ENCODE results near the gene SLC35G3. TPM values are rescaled to one million over a fixed set of nuclear protein-coding genes. Genes with fewer than 3 reads are reported as not detected.
"Not testable (repeated sequence)": the region's sequence is repeated elsewhere in the genome, so short reads cannot be mapped to it uniquely, and the experiment has no call there.

Gene SLC35G3
- total and polyA plus RNA-seq, 4 experiments from 2014 or later: 0.09 TPM; not detected in 3

DNA sequence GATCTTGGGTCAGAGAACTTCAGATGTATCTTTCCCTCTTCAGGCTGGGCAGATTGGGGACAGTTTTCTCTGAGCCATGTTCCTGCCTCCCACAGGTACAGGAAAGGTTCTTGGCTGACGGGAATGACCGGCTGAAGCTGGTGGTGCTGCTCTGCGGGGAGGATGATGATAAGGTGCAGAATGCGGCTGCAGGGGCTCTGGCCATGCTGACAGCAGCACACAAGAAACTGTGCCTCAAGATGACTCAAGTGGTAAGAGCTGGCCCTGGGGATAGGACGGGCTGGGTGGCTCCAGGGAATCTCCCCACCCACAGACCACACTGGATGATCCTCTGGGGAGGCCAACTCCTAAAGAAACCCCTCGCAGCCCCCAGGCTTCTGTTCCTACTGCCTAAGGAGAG is 10.9 kb downstream of the SLC35G3 start:
- Mint-ChIP-seq H3K27ac (peak overlapping the region in 2 of 7 donors; percentile 18 to 19), H3K4me1 (peaks cover 35 to 73% (median 44%) of the 10 kb centered on the region in 4 donors), H3K9me3 (peaks cover 0 to 2% (median 0%) of the 10 kb centered on the region in 8 donors), H3K36me3 (no peaks in the 10 kb centered on the region), H3K27me3 (no peaks in the 10 kb centered on the region), H3K4me3 (no peak overlapping the region)
- ChIA-PET POLR2A (ENCODE audit: partially characterized antibody) (interaction anchor here (0.9 to 18.0 kb wide), 4 partner anchors 10 to 304 kb away, joined by 3 to 217 read pairs (median 16); partner anchors contain the start of gene SLFN5), CTCF (ENCODE audit: partially characterized antibody) (interaction anchor here (1.1 kb wide), 1 partner anchor 29 kb away, joined by 4 read pairs; no protein-coding TSS in a partner anchor)
- no peak for DNase-seq
- no peaks in the 10 kb centered on the region for H3K9me3 ChIP-seq (ENCODE audit: control insufficient read depth in 1 of 2, low read length in 2 of 2)
- H3K4me3 ChIP-seq (ENCODE audit: low read length in 2 of 2): no peak overlapping the region
- H3K27me3 ChIP-seq (ENCODE audit: insufficient read depth, low read length): no peaks in the 10 kb centered on the region
- H3K27ac ChIP-seq (ENCODE audit: low read depth, low read length): no peak overlapping the region
- no peaks in the 10 kb centered on the region for H3K36me3 ChIP-seq (ENCODE audit: insufficient read depth, low read length)
- intact Hi-C loops (cut with micrococcal nuclease): no loop called here
- H3K4me1 ChIP-seq (ENCODE audit: insufficient read depth, low read length): peaks cover 43% of the 10 kb centered on the region

DNA sequence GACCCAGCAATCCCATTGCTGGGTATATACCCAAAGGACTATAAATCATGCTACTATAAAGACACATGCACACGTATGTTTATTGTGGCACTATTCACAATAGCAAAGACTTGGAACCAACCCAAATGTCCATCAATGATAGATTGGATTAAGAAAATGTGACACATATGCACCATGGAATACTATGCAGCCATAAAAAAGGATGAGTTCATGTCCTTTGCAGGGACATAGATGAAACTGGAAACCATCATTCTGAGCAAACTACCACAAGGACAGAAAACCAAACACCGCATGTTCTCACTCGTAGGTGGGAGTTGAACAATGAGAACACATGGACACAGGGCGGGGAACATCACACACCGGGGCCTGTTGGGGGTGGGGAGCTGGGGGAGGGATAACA is 14.8 kb downstream of the SLC35G3 start:
- peaks cover 43 to 76% (median 57%) of the 10 kb centered on the region in 4 donors for H3K4me1 Mint-ChIP-seq
- CTCF ChIA-PET (ENCODE audit: partially characterized antibody): not testable (repeated sequence)

DNA sequence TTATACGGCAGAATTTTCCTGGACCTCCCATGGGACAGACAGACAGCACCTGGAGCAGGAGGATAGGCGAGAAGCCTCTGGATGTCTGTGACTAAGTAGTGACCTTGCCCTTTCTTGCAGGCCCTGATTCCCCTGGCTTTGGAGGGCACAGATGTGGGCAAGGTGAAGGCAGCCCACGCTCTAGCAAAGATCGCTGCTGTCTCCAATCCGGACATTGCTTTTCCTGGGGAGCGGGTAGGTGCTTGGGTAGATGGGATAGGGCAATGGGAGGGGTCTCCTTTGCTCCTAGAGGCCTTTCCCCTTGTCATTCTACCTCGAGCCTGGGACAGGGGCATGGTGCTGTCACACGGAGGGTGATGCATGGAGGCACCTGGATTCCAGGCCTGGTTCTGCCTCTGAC is 17.3 kb downstream of the SLC35G3 start:
- H3K27ac ChIP-seq (ENCODE audit: low read depth, low read length): no peak overlapping the region
- CTCF ChIA-PET (ENCODE audit: partially characterized antibody): interaction anchor here (0.7 to 1.6 kb wide), 2 partner anchors 36 to 311 kb away, joined by 3 to 6 read pairs; no protein-coding TSS in a partner anchor
- H3K27me3 ChIP-seq (ENCODE audit: insufficient read depth, low read length): no peaks in the 10 kb centered on the region
- no peaks in the 10 kb centered on the region for H3K27me3 Mint-ChIP-seq
- H3K36me3 ChIP-seq (ENCODE audit: insufficient read depth, low read length): no peaks in the 10 kb centered on the region
- peak overlapping the region; percentile 90 to 99 (median 93) for H3K27ac Mint-ChIP-seq
- no peak for DNase-seq
- H3K9me3 Mint-ChIP-seq: peaks cover 0 to 9% (median 0%) of the 10 kb centered on the region in 8 donors
- intact Hi-C loops (cut with micrococcal nuclease): loop anchor here (2.0 kb wide), 2 partner anchors 38 to 66 kb away; partner anchors contain the start of gene SLFN5
- H3K9me3 ChIP-seq (ENCODE audit: control insufficient read depth in 1 of 2, low read length in 2 of 2): no peaks in the 10 kb centered on the region
- H3K4me3 ChIP-seq (ENCODE audit: low read length in 2 of 2): no peak overlapping the region
- H3K4me3 Mint-ChIP-seq: peak overlapping the region in 6 of 8 donors; percentile 32 to 84 (median 81)
- H3K4me1 Mint-ChIP-seq: peaks cover 49 to 77% (median 63%) of the 10 kb centered on the region in 4 donors
- peaks cover 0 to 2% of the 10 kb centered on the region in 2 donors for H3K36me3 Mint-ChIP-seq
- peaks cover 61% of the 10 kb centered on the region for H3K4me1 ChIP-seq (ENCODE audit: insufficient read depth, low read length)
- POLR2A ChIA-PET (ENCODE audit: partially characterized antibody): interaction anchor here (1.2 to 18.0 kb wide), 4 partner anchors 9 to 360 kb away, joined by 3 to 217 read pairs (median 30); partner anchors contain the start of genes SLFN12L and SLFN5

More for the DNA sequence above, 14.8 kb downstream of the SLC35G3 start:
- H3K9me3 Mint-ChIP-seq; H3K36me3 Mint-ChIP-seq; H3K27me3 ChIP-seq (ENCODE audit: insufficient read depth, low read length); H3K4me3 ChIP-seq (ENCODE audit: low read length in 2 of 2); H3K27me3 Mint-ChIP-seq; DNase-seq; H3K27ac ChIP-seq (ENCODE audit: low read depth, low read length); H3K36me3 ChIP-seq (ENCODE audit: insufficient read depth, low read length); H3K9me3 ChIP-seq (ENCODE audit: control insufficient read depth in 1 of 2, low read length in 2 of 2); intact Hi-C loops (cut with micrococcal nuclease): not testable (repeated sequence)
- H3K4me3 Mint-ChIP-seq: peak overlapping the region in 2 of 8 donors; percentile 21 to 47
- peaks cover 57% of the 10 kb centered on the region for H3K4me1 ChIP-seq (ENCODE audit: insufficient read depth, low read length)
- POLR2A ChIA-PET (ENCODE audit: partially characterized antibody): interaction anchor here (1.8 to 18.0 kb wide), 4 partner anchors 9 to 308 kb away, joined by 5 to 217 read pairs (median 27); partner anchors contain the start of gene SLFN5
- H3K27ac Mint-ChIP-seq: peak overlapping the region in 4 of 7 donors; percentile 46 to 77 (median 61)

DNA sequence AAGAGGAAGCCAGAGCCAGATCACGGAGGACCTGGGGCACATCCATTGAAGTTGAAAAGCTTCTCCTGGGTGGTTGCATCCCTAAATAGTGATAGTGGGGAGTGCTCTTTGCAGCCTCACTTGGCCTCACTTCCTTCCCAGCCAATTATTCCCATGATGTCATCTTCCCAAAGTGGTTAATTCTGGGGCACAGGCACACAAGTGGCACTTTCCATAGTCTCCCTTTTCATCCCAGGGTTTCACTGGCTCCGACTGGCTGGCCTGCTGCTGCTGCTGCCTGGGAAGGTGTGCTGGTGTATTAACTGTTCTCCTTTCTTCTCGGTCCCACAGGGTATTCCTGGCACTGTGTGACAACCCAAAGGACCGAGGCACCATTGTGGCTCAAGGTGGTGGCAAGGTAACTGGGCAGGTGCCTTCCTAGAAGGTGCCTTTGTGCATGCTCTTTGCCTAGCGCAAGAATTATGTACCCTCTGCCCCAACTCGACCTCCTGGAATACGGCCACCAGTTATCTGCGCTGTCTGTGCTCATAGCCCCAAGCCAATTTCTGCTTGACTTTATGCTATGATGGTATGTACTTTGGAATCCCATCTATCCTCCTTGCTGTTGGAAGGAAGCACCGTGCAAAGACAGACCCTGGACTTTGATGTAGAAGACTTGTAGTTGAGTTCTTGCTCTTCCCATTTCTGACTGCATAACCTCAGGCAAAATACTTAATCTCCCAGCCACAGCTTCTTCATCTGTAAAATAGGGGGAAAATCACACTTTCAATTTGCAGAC is 18.4 kb downstream of the SLC35G3 start:
- POLR2A ChIA-PET (ENCODE audit: partially characterized antibody): interaction anchor here (0.6 to 18.0 kb wide), 8 partner anchors 38 to 411 kb away, joined by 3 to 217 read pairs (median 6); partner anchors contain the start of genes AP2B1 and SLFN5
- no peak overlapping the region for H3K27ac ChIP-seq (ENCODE audit: low read depth, low read length)
- Mint-ChIP-seq H3K4me1 (peaks cover 56 to 88% (median 70%) of the 10 kb centered on the region in 4 donors), H3K9me3 (peaks cover 0 to 9% (median 0%) of the 10 kb centered on the region in 8 donors), H3K4me3 (peak overlapping the region in 3 of 8 donors; percentile 18 to 49 (median 47)), H3K36me3 (peaks cover 0 to 2% of the 10 kb centered on the region in 2 donors), H3K27me3 (no peaks in the 10 kb centered on the region), H3K27ac (peak overlapping the region; percentile 19 to 95 (median 93))
- no peak for DNase-seq
- intact Hi-C loops (cut with micrococcal nuclease): loop anchor here (2.0 kb wide), 2 partner anchors 39 to 67 kb away; partner anchors contain the start of gene SLFN5
- peaks cover 71% of the 10 kb centered on the region for H3K4me1 ChIP-seq (ENCODE audit: insufficient read depth, low read length)
- H3K27me3 ChIP-seq (ENCODE audit: insufficient read depth, low read length): no peaks in the 10 kb centered on the region
- H3K36me3 ChIP-seq (ENCODE audit: insufficient read depth, low read length): no peaks in the 10 kb centered on the region
- CTCF ChIA-PET (ENCODE audit: partially characterized antibody): interaction anchor here (0.7 to 1.3 kb wide), 4 partner anchors 39 to 312 kb away, joined by 3 to 5 read pairs (median 3); no protein-coding TSS in a partner anchor
- H3K9me3 ChIP-seq (ENCODE audit: control insufficient read depth in 1 of 2, low read length in 2 of 2): no peaks in the 10 kb centered on the region
- no peak overlapping the region for H3K4me3 ChIP-seq (ENCODE audit: low read length in 2 of 2)

DNA sequence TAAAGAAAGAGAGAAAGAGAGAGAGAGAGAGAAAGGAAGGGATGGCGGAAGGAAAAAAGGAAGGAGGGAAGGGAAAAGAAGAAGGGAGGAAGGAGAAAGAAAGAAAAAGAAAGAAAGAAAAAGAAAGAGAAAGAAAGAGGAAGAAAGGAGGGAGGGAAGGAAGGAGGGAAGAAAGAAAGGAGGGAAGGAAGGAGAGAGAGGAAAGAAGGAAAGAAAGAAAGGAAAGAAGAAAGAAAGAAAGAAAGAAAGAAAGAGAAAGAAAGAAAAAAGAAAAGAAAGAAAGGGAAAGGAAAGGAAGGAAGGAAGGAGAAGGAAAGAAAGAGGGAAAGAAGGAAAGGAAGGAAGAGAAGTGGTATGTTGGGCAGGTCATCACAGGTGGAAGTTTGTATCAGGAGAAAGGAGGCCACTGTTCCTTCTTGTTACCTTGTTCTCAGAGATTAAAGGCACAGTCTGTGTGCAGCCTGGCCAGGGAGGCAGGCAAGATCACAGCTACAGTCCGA is 19.3 kb downstream of the SLC35G3 start:
- Histone ChIP-seq H3K4me1 (ENCODE audit: insufficient read depth, low read length) (peaks cover 66% of the 10 kb centered on the region), H3K36me3 (ENCODE audit: insufficient read depth, low read length) (no peaks in the 10 kb centered on the region), H3K27ac (ENCODE audit: low read depth, low read length) (no peak overlapping the region), H3K27me3 (ENCODE audit: insufficient read depth, low read length) (no peaks in the 10 kb centered on the region), H3K4me3 (ENCODE audit: low read length in 2 of 2) (no peak overlapping the region), H3K9me3 (ENCODE audit: control insufficient read depth in 1 of 2, low read length in 2 of 2) (no peaks in the 10 kb centered on the region)
- H3K27ac Mint-ChIP-seq: peak overlapping the region in 6 of 7 donors; percentile 35 to 83 (median 70)
- H3K9me3 Mint-ChIP-seq: peaks cover 0 to 9% (median 0%) of the 10 kb centered on the region in 8 donors
- CTCF ChIA-PET (ENCODE audit: partially characterized antibody): interaction anchor here (0.8 to 1.3 kb wide), 5 partner anchors 39 to 364 kb away, joined by 3 to 6 read pairs (median 4); no protein-coding TSS in a partner anchor
- POLR2A ChIA-PET (ENCODE audit: partially characterized antibody): interaction anchor here (0.7 to 18.0 kb wide), 9 partner anchors 39 to 363 kb away, joined by 3 to 217 read pairs (median 3); partner anchors contain the start of gene SLFN5
- H3K36me3 Mint-ChIP-seq: peaks cover 0 to 2% of the 10 kb centered on the region in 2 donors
- intact Hi-C loops (cut with micrococcal nuclease): no loop called here
- H3K4me1 Mint-ChIP-seq: peaks cover 52 to 81% (median 65%) of the 10 kb centered on the region in 4 donors
- DNase-seq: no peak
- H3K4me3 Mint-ChIP-seq: peak overlapping the region in 2 of 8 donors; percentile 1 to 10
- no peaks in the 10 kb centered on the region for H3K27me3 Mint-ChIP-seq

DNA sequence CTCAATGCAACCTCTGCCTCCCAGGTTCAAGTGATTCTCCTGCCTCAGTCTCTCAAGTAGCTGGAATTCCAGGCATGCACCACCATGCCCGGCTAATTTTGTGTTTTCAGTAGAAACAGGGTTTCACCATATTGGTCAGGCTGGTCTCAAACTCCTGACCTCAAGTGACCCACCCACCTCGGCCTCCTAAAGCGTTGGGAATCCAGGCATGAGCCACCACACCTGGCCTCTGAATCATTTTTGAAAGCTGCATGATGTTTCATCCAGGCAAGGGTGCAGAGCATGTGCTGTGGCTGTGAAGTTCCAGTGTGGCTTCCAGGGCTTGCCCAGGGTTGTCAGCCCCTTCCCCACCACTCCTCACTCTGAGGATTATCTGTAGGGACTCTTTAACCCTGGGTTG is 21.9 kb downstream of the SLC35G3 start:
- H3K9me3 ChIP-seq (ENCODE audit: control insufficient read depth in 1 of 2, low read length in 2 of 2); H3K4me3 ChIP-seq (ENCODE audit: low read length in 2 of 2); H3K36me3 ChIP-seq (ENCODE audit: insufficient read depth, low read length); H3K9me3 Mint-ChIP-seq; intact Hi-C loops (cut with micrococcal nuclease); H3K27me3 ChIP-seq (ENCODE audit: insufficient read depth, low read length); H3K36me3 Mint-ChIP-seq; DNase-seq; H3K27me3 Mint-ChIP-seq; H3K27ac ChIP-seq (ENCODE audit: low read depth, low read length): not testable (repeated sequence)
- ChIA-PET CTCF (ENCODE audit: partially characterized antibody) (interaction anchor here (1.0 to 1.3 kb wide), 6 partner anchors 37 to 368 kb away, joined by 3 to 5 read pairs (median 3); no protein-coding TSS in a partner anchor), POLR2A (ENCODE audit: partially characterized antibody) (interaction anchor here (1.0 to 18.0 kb wide), 8 partner anchors 11 to 366 kb away, joined by 3 to 217 read pairs (median 4); partner anchors contain the start of gene SLFN5)
- Mint-ChIP-seq H3K4me1 (peaks cover 39 to 68% (median 51%) of the 10 kb centered on the region in 4 donors), H3K27ac (peak overlapping the region; percentile 50 to 93 (median 84)), H3K4me3 (peak overlapping the region in 3 of 8 donors; percentile 31 to 67 (median 51))
- peaks cover 52% of the 10 kb centered on the region for H3K4me1 ChIP-seq (ENCODE audit: insufficient read depth, low read length)

All from CD4-positive, alpha-beta memory T cell (primary cell).